Loucy (cell line): Measurements from ENCODE around the gene TMEM140.
A peak's percentile ranks its signal among the peaks of the same experiment; 100 is the strongest.

ENCODE experiments used
- H2AFZ ChIP-seq: fragments of 200-600 bp; sonication (generic); 2 replicates; pipeline ENCODE4 v1.6.0; 2016; ENCODE audit warnings: antibody characterized with exemption, mild to moderate bottlenecking, low read length, moderate library complexity
- H3F3A ChIP-seq: fragments of 200-600 bp; 2 replicates; pipeline ENCODE4 v1.6.0; 2016; ENCODE audit warnings: antibody characterized with exemption, low read depth, mild to moderate bottlenecking
- H3K27me3 ChIP-seq: fragments of 200-600 bp; sonication (generic); 2 replicates; pipeline ENCODE4 v1.6.1; 2014; ENCODE audit warnings: low read length, mild to moderate bottlenecking; ENCODE audit not compliant: insufficient read depth, poor library complexity, severe bottlenecking
- H3K36me3 ChIP-seq: fragments of 200-600 bp; sonication (generic); 2 replicates; pipeline ENCODE4 v1.6.1; 2016; ENCODE audit warnings: low read length; ENCODE audit not compliant: insufficient read depth
- H3K4me1 ChIP-seq: fragments of 200-600 bp; sonication (generic); 2 replicates; pipeline ENCODE4 v1.5.1; 2014; ENCODE audit warnings: low read length, mild to moderate bottlenecking; ENCODE audit not compliant: insufficient read depth, poor library complexity, severe bottlenecking
- H3K4me2 ChIP-seq: fragments of 200-600 bp; sonication (generic); 2 replicates; pipeline ENCODE4 v1.6.0; 2014; ENCODE audit warnings: antibody characterized with exemption, low read length, low read depth, mild to moderate bottlenecking; ENCODE audit not compliant: poor library complexity, severe bottlenecking
- H3K4me3 ChIP-seq: fragments of 200-600 bp; sonication (generic); 2 replicates; pipeline ENCODE4 v1.5.1; 2014; ENCODE audit warnings: low read length, mild to moderate bottlenecking, mixed read lengths; ENCODE audit not compliant: poor library complexity, severe bottlenecking
- H3K79me2 ChIP-seq: fragments of 200-600 bp; sonication (generic); 2 replicates; pipeline ENCODE4 v1.6.1; 2014; ENCODE audit warnings: low read length; ENCODE audit not compliant: insufficient read depth
- H3K9ac ChIP-seq: fragments of 200-600 bp; sonication (generic); 2 replicates; pipeline ENCODE4 v1.6.0; 2014; ENCODE audit warnings: mild to moderate bottlenecking, low read depth, low read length, moderate library complexity; ENCODE audit not compliant: poor library complexity, severe bottlenecking
- H3K9me2 ChIP-seq: fragments of 200-600 bp; sonication (generic); replicated peaks from 2 replicates; pipeline ENCODE4 v1.6.1; 2016; ENCODE audit warnings: low read depth, low read length, mixed read lengths
- H3K9me3 ChIP-seq: fragments of 200-600 bp; sonication (generic); 2 replicates; pipeline ENCODE4 v1.6.1; 2014; ENCODE audit warnings: mild to moderate bottlenecking, antibody characterized with exemption, low read length, low read depth; ENCODE audit not compliant: insufficient read depth
- H4K20me1 ChIP-seq: fragments of 200-600 bp; sonication (generic); 2 replicates; pipeline ENCODE4 v1.6.0; 2014; ENCODE audit warnings: antibody characterized with exemption, low read length, mild to moderate bottlenecking; ENCODE audit not compliant: insufficient read depth, poor library complexity, severe bottlenecking
- CTCF ChIP-seq: fragments of 200-600 bp; sonication (generic); conservative IDR thresholded peaks from 2 replicates; pipeline ENCODE4 v1.5.1; 2014; ENCODE audit warnings: mild to moderate bottlenecking, antibody characterized with exemption, low read length
- EZH2phosphoT487 ChIP-seq: fragments of 200-600 bp; IDR thresholded peaks from 2 replicates; pipeline ENCODE4 v1.6.1; 2018; ENCODE audit warnings: antibody characterized with exemption, mild to moderate bottlenecking, moderate library complexity, borderline replicate concordance

The TMEM140 gene

GRCh38 chr7:135159359-135160085, 11.7 kb downstream of the TMEM140 start:
- TF ChIP-seq EZH2phosphoT487 (no peak), CTCF (no peak)
- Histone ChIP-seq H3K4me2 (peak overlapping the region; percentile 43), H3K27me3 (no peaks in the 10 kb centered on the region), H3K4me1 (peaks cover 17% of the 10 kb centered on the region), H4K20me1 (no peaks in the 10 kb centered on the region), H3K4me3 (no peak overlapping the region), H3K79me2 (no peaks in the 10 kb centered on the region), H3F3A (no peaks in the 10 kb centered on the region), H3K9me3 (peaks cover 12% of the 10 kb centered on the region), H3K9ac (no peak overlapping the region), H3K9me2 (no peaks in the 10 kb centered on the region), H2AFZ (no peak overlapping the region), H3K36me3 (no peaks in the 10 kb centered on the region)

GRCh38 chr7:135160098-135160857, 12.4 kb downstream of the TMEM140 start:
- Histone ChIP-seq H3K27me3 (no peaks in the 10 kb centered on the region), H3K9ac (no peak overlapping the region), H4K20me1 (peaks cover 2% of the 10 kb centered on the region), H3K4me1 (peaks cover 17% of the 10 kb centered on the region), H3K36me3 (no peaks in the 10 kb centered on the region; the same call in 1 of the 2 replicates), H3F3A (no peaks in the 10 kb centered on the region), H3K9me3 (peaks cover 12% of the 10 kb centered on the region), H3K9me2 (no peaks in the 10 kb centered on the region), H3K4me3 (no peak overlapping the region), H2AFZ (no peak overlapping the region), H3K4me2 (peak overlapping the region; percentile 43), H3K79me2 (no peaks in the 10 kb centered on the region)
- TF ChIP-seq CTCF, result no peak
- TF ChIP-seq EZH2phosphoT487, result no peak

DNA sequence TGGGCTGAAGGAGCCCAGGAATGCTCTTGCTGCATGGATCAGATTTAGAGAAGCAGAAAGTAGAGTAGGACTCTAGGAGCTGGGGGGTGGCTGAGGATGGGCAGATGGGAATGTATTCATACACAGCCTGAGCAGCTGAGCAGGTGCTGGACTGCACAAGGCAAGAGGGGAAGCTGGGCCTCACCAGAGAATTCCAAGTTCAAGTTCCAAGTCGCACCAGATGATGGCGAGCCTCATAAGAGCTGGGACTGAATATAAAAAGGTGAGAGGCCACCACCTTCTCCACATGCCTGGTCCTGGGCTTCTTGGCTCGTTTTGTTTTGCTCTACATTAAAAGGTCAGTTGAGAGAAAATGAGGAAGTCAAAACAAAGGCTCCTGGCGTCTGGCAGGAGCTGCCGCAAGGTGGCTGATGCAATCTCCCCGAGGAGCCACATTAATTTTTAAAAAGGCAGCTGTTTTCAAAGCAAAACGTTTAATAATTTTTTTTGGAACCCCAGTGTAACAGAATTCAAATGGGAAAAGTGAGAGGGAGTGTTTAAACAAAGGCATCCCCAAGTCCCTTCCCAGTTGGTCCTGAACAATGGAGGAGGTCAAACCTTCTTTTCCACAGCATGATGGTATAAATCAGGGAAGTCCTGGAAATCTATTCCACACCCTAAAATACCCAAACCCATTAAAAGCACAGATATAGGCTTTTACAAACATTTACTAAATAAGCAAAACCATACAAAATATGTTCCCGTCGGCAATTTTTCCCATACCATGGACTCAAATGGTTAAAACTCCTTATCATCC, 13.2 kb downstream of the TMEM140 start:
- no peak overlapping the region for H2AFZ ChIP-seq
- H3K9ac ChIP-seq, result no peak overlapping the region

More for the DNA sequence above, 13.2 kb downstream of the TMEM140 start:
- H3K9me2 ChIP-seq, result no peaks in the 10 kb centered on the region
- peaks cover 17% of the 10 kb centered on the region for H3K4me1 ChIP-seq
- H3K27me3 ChIP-seq, result no peaks in the 10 kb centered on the region
- H3K4me2 ChIP-seq, result peak overlapping the region; percentile 43
- no peaks in the 10 kb centered on the region for H3F3A ChIP-seq
- peaks cover 7% of the 10 kb centered on the region; the same call in 1 of the 2 replicates for H3K36me3 ChIP-seq
- H3K79me2 ChIP-seq, result no peaks in the 10 kb centered on the region
- TF ChIP-seq CTCF (no peak), EZH2phosphoT487 (no peak)
- peaks cover 9% of the 10 kb centered on the region for H3K9me3 ChIP-seq
- H3K4me3 ChIP-seq, result no peak overlapping the region
- peaks cover 7% of the 10 kb centered on the region for H4K20me1 ChIP-seq
